ENCODE data around the gene CLIP4. TPM values are rescaled to one million over a fixed set of nuclear protein-coding genes. Genes with fewer than 3 reads are reported as not detected.
"Not testable (repeated sequence)": the region's sequence is repeated elsewhere in the genome, so short reads cannot be mapped to it uniquely, and the experiment has no call there.

Gene CLIP4
- total RNA-seq, 1 experiment from 2014 or later = 11.3 TPM

GRCh38 chr2:29104688-29105087, 10.5 kb upstream of the CLIP4 start:
- no peak for DNase-seq (ENCODE audit: low spot score)

GRCh38 chr2:29105375-29105774, 9.8 kb upstream of the CLIP4 start:
- no peak for DNase-seq (ENCODE audit: low spot score)

- no peak for DNase-seq (ENCODE audit: low spot score)
Measured at GRCh38 chr2:29106256-29106655, 9.0 kb upstream of the CLIP4 start.

DNA sequence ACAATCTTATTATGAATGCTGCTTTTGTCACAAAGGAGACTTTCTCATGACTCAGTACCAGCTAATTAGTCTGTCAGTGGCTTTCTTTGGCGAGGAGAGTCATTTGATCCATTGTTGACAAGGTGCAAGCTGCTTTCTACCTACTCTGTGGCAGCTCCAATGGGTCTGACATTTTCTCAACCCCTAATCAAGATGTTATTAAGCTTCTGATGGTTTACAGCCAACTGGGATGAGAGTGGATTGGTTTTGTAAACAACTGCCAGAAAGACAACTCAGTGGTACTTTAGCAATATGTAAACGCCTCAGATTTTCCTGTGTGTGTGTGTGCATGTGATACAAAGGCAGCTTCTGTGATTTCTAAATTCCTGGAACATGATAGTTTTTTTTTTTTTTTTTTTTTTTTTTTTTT, 8.2 kb upstream of the CLIP4 start:
- no peak for DNase-seq (ENCODE audit: low spot score)

DNA sequence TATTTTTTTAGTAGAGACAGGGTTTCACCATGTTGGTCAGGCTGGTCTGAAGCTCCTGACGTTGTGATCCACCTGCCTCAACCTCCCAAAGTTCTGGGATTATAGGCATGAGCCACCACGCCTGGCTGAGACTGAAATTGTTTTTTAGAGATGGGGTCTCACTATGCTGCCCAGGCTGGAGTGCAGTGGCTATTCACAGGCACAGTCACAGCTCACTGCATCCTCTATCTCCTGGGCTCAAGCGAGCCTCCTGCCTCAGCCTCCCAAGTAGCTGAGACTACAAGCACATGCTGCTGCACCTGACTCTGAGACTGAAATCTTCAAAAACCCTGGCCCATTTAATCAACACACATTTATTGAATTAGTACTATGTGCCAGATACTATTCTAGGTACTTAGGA, 7.7 kb upstream of the CLIP4 start:
- DNase-seq (ENCODE audit: low spot score) = not testable (repeated sequence)

GRCh38 chr2:29108225-29108624, 7.0 kb upstream of the CLIP4 start:
- DNase-seq (ENCODE audit: low spot score) = peak; percentile 55

GRCh38 chr2:29109246-29109645, 6.0 kb upstream of the CLIP4 start:
- no peak for DNase-seq (ENCODE audit: low spot score)

DNA sequence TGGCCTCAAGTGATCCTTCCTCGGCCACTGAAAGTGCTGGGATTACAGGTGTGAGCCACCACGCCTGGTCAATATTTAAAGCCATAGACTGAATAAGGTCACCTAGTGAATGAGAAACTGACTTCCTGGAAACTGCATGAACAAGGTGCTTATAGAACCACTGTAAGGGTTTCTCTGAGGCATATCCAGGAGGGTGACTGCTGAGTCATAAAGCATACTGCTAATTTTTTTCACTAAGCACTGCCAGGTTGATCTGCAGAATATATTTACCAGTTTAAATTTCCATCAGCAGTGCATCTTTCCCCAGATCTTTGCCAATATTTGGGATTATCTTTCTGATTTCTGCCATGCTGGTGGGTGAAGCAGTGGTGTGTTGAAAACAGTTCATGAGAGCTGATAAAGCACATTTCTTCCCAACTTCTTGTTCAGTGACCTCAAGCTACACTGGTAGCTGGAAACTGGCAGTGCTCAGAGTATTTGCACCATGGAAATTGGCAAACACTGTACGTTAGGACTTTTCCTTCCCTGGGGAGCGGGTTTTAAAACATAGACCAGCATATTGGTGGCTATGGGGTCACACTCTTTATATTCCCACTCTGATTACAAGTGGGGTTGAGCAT, 4.2 kb upstream of the CLIP4 start:
- peak; percentile 56 for DNase-seq (ENCODE audit: low spot score)

- no peak for DNase-seq (ENCODE audit: low spot score)
Measured at GRCh38 chr2:29112379-29112778, 2.8 kb upstream of the CLIP4 start.

DNA sequence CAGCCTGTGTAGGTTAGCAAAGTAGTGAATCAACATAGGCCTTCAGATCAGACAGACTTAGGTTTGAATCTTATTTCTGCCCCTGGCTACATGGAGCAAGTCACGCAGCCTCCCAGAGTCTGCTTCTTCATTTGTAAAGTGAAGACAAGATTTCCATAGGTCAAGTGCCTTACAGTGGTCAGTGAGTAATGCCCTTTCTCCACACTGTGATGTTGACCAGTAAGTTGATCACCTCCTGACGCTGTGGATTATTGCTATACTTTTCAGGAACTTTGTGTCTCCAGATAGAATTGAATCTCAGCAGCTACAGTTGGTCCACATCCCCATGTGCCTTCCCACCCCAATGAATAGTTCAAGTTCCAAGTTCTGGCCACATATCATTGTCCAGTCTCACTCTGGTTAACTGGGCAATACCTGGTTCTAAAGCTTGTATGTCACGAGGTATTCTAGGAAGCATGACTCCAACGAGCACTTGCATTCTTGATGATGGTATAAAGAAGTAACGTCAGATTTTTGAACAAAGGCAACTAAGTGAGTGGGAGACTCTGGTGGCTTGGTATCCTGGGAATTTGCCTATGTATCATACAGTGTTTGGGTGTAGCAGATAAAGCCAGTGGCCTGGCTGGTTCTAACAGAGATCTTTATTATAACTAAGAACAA, 2.1 kb upstream of the CLIP4 start:
- no peak for DNase-seq (ENCODE audit: low spot score)

DNA sequence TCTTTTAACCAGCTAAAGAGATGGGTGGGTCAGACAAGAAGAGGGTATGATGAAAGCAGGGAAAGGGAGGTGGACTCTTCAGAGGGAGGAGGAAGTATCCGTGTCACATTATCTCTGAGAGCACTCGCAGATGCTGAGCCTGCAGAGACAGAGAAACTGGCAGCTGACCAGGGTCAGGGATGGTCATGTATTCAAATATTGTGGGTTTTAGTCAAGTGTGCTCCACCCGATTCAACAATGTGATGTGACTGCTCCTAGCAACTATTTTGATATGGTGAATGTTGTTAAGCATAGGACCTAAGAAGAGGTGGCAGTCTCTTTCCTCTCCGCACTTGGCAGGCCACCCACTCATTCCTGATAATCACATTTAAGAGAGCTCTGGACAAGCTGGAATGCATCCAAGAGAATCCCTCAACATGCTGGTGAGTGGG, 1.3 kb upstream of the CLIP4 start:
- peak; percentile 97 for DNase-seq (ENCODE audit: low spot score)

GRCh38 chr2:29114586-29114945, 649 bp upstream of the CLIP4 start:
- peak; percentile 54 for DNase-seq (ENCODE audit: low spot score)

DNA sequence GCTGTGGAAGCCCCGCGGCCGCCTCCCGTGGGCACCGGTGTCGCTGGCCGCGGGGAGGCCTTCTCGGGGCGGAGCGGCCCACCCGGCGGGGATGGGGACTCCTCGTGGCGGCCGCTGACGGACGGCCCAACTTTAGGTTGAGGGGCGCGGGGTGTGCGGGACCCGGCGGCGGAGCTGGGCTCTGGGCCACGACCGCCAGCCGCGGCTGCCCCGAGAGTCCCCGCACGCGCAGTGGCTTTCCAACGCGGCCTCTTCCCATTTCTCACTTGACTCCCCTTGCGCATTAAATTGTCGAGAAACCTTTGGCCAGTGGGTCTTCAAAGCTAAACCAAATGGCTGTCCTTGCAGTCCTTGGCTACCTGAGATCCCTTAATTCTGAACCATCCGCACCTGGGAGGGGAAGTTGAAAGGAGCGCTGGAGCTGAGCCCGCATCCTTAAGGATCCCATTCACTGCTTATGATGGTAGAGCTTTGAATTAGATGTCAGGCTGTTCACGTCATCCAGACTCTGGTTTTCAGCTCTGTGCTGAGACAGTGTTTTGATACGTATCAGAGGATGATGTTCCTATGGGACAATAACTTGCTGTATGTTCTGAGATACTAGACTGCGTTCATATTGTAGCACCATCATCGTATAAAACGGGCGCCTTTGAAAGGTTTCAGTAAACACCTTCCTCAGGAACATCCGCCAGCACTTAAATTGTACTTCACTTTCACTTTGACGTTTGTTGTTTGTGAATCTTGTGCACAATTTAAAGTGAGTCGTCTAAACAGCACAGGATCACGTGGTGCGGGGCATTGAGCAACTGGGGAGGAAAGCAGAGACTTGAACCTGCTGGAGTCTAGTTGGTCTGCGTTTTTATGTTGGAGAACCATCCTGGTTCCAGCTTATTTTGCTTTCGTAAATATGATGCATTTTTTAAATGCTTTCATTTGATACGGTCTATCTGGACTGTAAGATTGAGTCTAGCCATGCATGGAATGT, 874 bp downstream of the CLIP4 start:
- DNase-seq (ENCODE audit: low spot score) = no peak

GRCh38 chr2:29117636-29118303, 2.6 kb downstream of the CLIP4 start:
- DNase-seq (ENCODE audit: low spot score) = peak; percentile 86

GRCh38 chr2:29119211-29119610, 4.0 kb downstream of the CLIP4 start:
- peak; percentile 35 for DNase-seq (ENCODE audit: low spot score)

DNA sequence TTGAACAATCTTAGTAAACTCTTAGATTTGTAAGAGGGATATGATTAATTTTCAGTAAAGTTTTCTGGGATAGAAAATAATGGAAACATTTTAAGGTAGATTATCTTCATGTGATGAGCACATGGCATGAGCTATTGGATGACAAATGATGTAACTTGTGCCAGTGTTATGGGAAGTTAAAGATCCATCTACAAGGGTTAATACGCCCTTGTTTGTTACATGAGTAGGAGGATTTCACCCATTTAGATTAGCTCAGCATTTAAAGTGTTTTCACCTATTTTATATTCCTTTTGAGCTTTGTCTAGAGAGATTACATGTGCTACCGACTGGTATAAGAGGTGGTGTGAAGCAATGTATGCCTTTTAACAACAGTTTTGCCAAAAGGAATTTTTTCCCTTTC, 5.6 kb downstream of the CLIP4 start:
- no peak for DNase-seq (ENCODE audit: low spot score)

DNA sequence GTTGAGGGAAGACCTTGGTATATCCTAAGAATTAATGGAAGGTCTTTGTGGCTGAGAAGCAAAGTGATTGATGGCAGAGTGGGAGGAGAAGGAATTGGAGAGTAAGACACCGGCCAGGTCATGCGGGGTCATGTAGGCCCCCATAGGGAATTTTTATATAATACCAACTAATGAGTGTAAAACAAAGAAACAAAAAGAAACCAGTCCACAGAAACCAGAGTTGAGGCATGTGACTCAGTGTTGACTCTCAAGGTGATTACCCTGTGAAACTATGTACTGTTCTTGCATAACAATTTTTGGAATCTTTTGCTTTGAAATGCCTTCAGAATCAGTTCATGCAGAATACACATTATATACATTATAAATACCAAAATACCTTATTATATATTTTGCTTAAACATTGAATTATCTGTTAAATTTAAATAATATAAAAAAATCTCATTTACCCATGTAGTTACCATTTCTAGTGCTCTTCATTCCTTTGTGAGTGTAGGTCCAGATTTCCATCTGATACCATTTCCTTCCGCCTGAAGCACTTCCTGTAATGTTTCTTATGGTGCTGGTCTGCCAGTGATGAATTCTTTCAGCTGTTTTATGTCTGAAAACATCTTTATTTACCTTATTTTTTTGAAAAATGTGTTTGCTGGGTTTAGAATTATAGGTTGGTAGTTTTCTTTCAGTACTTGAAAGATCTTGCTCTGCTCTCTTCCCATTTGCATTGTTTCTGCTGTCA, 8.6 kb downstream of the CLIP4 start:
- peak; percentile 40 for DNase-seq (ENCODE audit: low spot score)

- DNase-seq (ENCODE audit: low spot score) = no peak
Measured at GRCh38 chr2:29124504-29124903, 9.3 kb downstream of the CLIP4 start.

- no peak for DNase-seq (ENCODE audit: low spot score)
Measured at GRCh38 chr2:29129586-29130281, 14.5 kb downstream of the CLIP4 start.

GRCh38 chr2:29130295-29130694, 15.1 kb downstream of the CLIP4 start:
- peak; percentile 79 for DNase-seq (ENCODE audit: low spot score)

Data from HT-29 (cell line).